Neural crest cell (in vitro differentiated cells): ENCODE data around the gene PHACTR1. TPM values are rescaled to one million over a fixed set of nuclear protein-coding genes. Genes with fewer than 3 reads are reported as not detected.

Experiments used
- DNase-seq: peaks from one replicate; pipeline ENCODE4 v3.0.0; 2021; ENCODE audit warnings: low read depth, mixed read lengths, low spot score
- H3K27ac Mint-ChIP-seq: one replicate; pipeline ENCODE4 v1.8.0; 2021; ENCODE audit warnings: mild to moderate bottlenecking, mixed read lengths; ENCODE audit not compliant: unreplicated experiment
- H3K27me3 Mint-ChIP-seq: 2 replicates; pipeline ENCODE4 v1.8.0; 2021; ENCODE audit warnings: low read depth, mild to moderate bottlenecking, mixed read lengths
- H3K36me3 Mint-ChIP-seq: 2 replicates; pipeline ENCODE4 v1.8.0; 2021; ENCODE audit warnings: low read depth, mild to moderate bottlenecking, mixed read lengths
- H3K4me1 Mint-ChIP-seq: 2 replicates; pipeline ENCODE4 v1.8.0; 2021; ENCODE audit warnings: mixed read lengths
- H3K4me3 Mint-ChIP-seq: one replicate; pipeline ENCODE4 v1.8.0; 2021; ENCODE audit warnings: mild to moderate bottlenecking, mixed read lengths
- H3K9me3 Mint-ChIP-seq: 2 replicates; pipeline ENCODE4 v1.8.0; 2021; ENCODE audit warnings: mixed read lengths
- CTCF ChIP-seq: fragments of 200-600 bp; sonication (generic); conservative IDR thresholded peaks from 2 replicates; pipeline ENCODE4 v1.5.0; 2021; ENCODE audit warnings: antibody characterized with exemption, mild to moderate bottlenecking
- total RNA-seq: library from RNA; stranded (reverse); gene quantifications from 2 replicates; pipeline ENCODE4 v1.2.1, GENCODE V29; 2021

Gene PHACTR1
- total RNA-seq, 1 donor from 2014 or later, result 10.4 TPM

GRCh38 chr6:13260831-13261230 is 544.3 kb downstream of the PHACTR1 start:
- TF ChIP-seq CTCF, result no peak

GRCh38 chr6:13261464-13261994 is 545.0 kb downstream of the PHACTR1 start:
- no peaks in the 10 kb centered on the region for H3K27me3 Mint-ChIP-seq
- H3K36me3 Mint-ChIP-seq, result peaks cover 12% of the 10 kb centered on the region
- H3K27ac Mint-ChIP-seq, result no peak overlapping the region
- peaks cover 10% of the 10 kb centered on the region for H3K4me1 Mint-ChIP-seq
- H3K9me3 Mint-ChIP-seq, result peaks cover 3% of the 10 kb centered on the region
- no peak for TF ChIP-seq CTCF
- no peak for DNase-seq
- no peak overlapping the region for H3K4me3 Mint-ChIP-seq

More at GRCh38 chr6:13260831-13261230, 544.3 kb downstream of the PHACTR1 start:
- Mint-ChIP-seq H3K27ac (no peak overlapping the region), H3K9me3 (no peaks in the 10 kb centered on the region), H3K4me1 (peaks cover 13% of the 10 kb centered on the region), H3K27me3 (no peaks in the 10 kb centered on the region), H3K36me3 (peaks cover 6% of the 10 kb centered on the region), H3K4me3 (no peak overlapping the region)
- DNase-seq, result no peak

GRCh38 chr6:13262302-13263230 is 546.0 kb downstream of the PHACTR1 start:
- Mint-ChIP-seq H3K9me3 (peaks cover 3% of the 10 kb centered on the region), H3K4me1 (peaks cover 6% of the 10 kb centered on the region), H3K4me3 (no peak overlapping the region), H3K27ac (no peak overlapping the region), H3K27me3 (no peaks in the 10 kb centered on the region), H3K36me3 (peaks cover 17% of the 10 kb centered on the region)
- TF ChIP-seq CTCF, result no peak
- DNase-seq, result no peak

GRCh38 chr6:13263669-13264068 is 547.1 kb downstream of the PHACTR1 start:
- H3K27ac Mint-ChIP-seq, result no peak overlapping the region
- no peak overlapping the region for H3K4me3 Mint-ChIP-seq
- H3K36me3 Mint-ChIP-seq, result peaks cover 15% of the 10 kb centered on the region
- no peak for TF ChIP-seq CTCF
- H3K9me3 Mint-ChIP-seq, result peaks cover 3% of the 10 kb centered on the region
- DNase-seq, result no peak
- no peaks in the 10 kb centered on the region for H3K27me3 Mint-ChIP-seq
- H3K4me1 Mint-ChIP-seq, result peaks cover 7% of the 10 kb centered on the region

- H3K4me1 Mint-ChIP-seq, result peaks cover 19% of the 10 kb centered on the region
- H3K27ac Mint-ChIP-seq, result no peak overlapping the region
- peaks cover 5% of the 10 kb centered on the region for H3K9me3 Mint-ChIP-seq
- H3K36me3 Mint-ChIP-seq, result peaks cover 15% of the 10 kb centered on the region
- DNase-seq, result no peak
- H3K4me3 Mint-ChIP-seq, result no peak overlapping the region
- H3K27me3 Mint-ChIP-seq, result no peaks in the 10 kb centered on the region
- no peak for TF ChIP-seq CTCF
Measured at GRCh38 chr6:13267142-13267651, 550.6 kb downstream of the PHACTR1 start.
